Endodermal cell (in vitro differentiated cells): ENCODE data around the gene TNFRSF1A. TPM values are rescaled to one million over a fixed set of nuclear protein-coding genes. Genes with fewer than 3 reads are reported as not detected.

Source experiments
- DNase-seq: peaks from one replicate; pipeline ENCODE4 v3.0.0-alpha.2; 2017
- H3K27ac ChIP-seq: 2 replicates; pipeline ENCODE4 v1.5.1; 2013; ENCODE audit warnings: mild to moderate bottlenecking, low read depth, low read length, moderate library complexity
- H3K27me3 ChIP-seq: 2 replicates; pipeline ENCODE4 v1.6.1; 2013; ENCODE audit warnings: mild to moderate bottlenecking, low read length, moderate library complexity; ENCODE audit not compliant: insufficient read depth, control insufficient read depth, poor library complexity, severe bottlenecking
- H3K36me3 ChIP-seq: 2 replicates; pipeline ENCODE4 v1.7.0; 2013; ENCODE audit warnings: mild to moderate bottlenecking, low read length, moderate library complexity; ENCODE audit not compliant: control insufficient read depth, insufficient read depth
- H3K4me1 ChIP-seq: one replicate; pipeline ENCODE4 v1.7.0; 2013; ENCODE audit warnings: low read length; ENCODE audit not compliant: control insufficient read depth, insufficient read depth
- H3K4me3 ChIP-seq: 2 replicates; pipeline ENCODE4 v1.5.1; 2013; ENCODE audit warnings: mild to moderate bottlenecking, low read length, moderate library complexity
- H3K9ac ChIP-seq: 2 replicates; pipeline ENCODE4 v1.6.1; 2013; ENCODE audit warnings: mild to moderate bottlenecking, low read length, moderate library complexity; ENCODE audit not compliant: poor library complexity, severe bottlenecking; ENCODE audit errors: extremely low read depth
- H3K9me3 ChIP-seq: 2 replicates; pipeline ENCODE4 v1.6.1; 2013; ENCODE audit warnings: mild to moderate bottlenecking, low read length, moderate library complexity; ENCODE audit not compliant: control insufficient read depth
- H3K27ac Mint-ChIP-seq: 2 replicates; pipeline ENCODE4 v1.8.0; 2020; ENCODE audit warnings: mixed read lengths
- H3K27me3 Mint-ChIP-seq: 2 replicates; pipeline ENCODE4 v1.8.0; 2021; ENCODE audit warnings: mild to moderate bottlenecking, mixed read lengths; ENCODE audit not compliant: insufficient read depth
- H3K36me3 Mint-ChIP-seq: 2 replicates; pipeline ENCODE4 v1.8.0; 2020; ENCODE audit warnings: low read depth, mixed read lengths
- H3K4me1 Mint-ChIP-seq: 2 replicates; pipeline ENCODE4 v1.8.0; 2020; ENCODE audit warnings: mixed read lengths
- H3K4me3 Mint-ChIP-seq: 2 replicates; pipeline ENCODE4 v1.8.0; 2020; ENCODE audit warnings: mild to moderate bottlenecking, moderate library complexity, mixed read lengths
- H3K9me3 Mint-ChIP-seq: 2 replicates; pipeline ENCODE4 v1.8.0; 2020; ENCODE audit warnings: mild to moderate bottlenecking, mixed read lengths
- WGBS, 2 experiments: methylation state at CpG; one replicate each; pipeline versions ENCODE4 v1.1.5 to v1.1.7; 2013; ENCODE audit warnings: missing lambda C conversion rate in 2 of 2, mixed read lengths in 1 of 2; ENCODE audit not compliant: insufficient coverage in 1 of 2, insufficient read length in 1 of 2; 5-methylcytosine and 5-hydroxymethylcytosine counted together
- total RNA-seq, 2 donors: library from RNA; stranded (reverse); fragmentation: NEBNext Ultra II Directional in 1 of 2; extraction: Animal tissue kit (Norgen Biotek cat#: 25700) in 1 of 2; gene quantifications; 2 replicates in 1 of 2; 3 replicates in 1 of 2; pipeline ENCODE4 v1.2.1, GENCODE V29; 2021
- TF ChIP-seq, protein P1 (sequence below): fragments of 200-600 bp; sonication (generic); conservative IDR thresholded peaks from 2 replicates; pipeline ENCODE4 v1.5.0; 2021; ENCODE audit warnings: antibody characterized with exemption, mild to moderate bottlenecking

The TNFRSF1A gene
- total RNA-seq, 2 donors from 2014 or later, result 43.2 to 86.2 TPM

DNA sequence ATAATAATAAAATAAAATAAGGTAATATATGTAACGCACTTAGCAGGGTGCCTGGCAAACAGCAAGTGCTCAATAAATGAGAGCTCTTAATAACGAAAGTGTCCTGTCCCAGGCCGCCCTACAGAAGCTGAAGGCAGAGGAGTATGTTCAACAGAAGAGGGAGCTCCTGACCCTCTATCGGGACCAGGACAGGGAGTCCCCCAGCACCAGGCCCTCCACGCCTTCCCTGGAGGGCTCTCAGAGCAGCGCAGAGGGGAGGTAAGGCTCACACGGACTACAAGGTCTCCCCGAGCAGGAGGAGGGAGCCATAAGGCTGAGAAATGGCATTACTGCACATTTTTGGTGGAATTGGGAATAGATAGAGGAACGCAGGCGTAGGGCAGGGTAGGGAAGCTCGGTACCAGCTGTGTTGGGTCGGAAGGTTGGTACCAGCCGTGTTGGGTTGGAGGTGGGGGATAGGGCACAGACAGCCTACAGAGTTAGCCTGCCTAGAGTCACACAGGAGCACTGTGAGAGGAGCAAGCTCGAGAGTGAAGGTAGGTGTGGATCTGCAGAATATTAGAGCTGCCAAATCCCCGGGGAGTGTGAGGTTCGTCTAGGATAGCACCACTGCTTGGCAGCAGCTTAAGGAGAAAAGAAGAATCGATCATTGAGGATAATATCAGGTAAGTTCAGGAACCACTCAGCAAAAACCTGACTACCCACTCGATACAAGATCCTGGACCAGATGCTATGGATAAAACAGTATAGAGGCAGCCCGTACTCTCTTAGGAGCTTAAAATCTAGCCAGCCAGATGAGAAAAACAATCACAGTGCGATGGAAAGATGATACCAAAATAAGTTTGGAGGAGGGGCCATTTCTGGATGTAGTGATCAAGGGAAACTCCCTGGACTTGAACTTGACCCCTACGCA, 15.3 kb downstream of the TNFRSF1A start:
- TF ChIP-seq, protein P1, sequence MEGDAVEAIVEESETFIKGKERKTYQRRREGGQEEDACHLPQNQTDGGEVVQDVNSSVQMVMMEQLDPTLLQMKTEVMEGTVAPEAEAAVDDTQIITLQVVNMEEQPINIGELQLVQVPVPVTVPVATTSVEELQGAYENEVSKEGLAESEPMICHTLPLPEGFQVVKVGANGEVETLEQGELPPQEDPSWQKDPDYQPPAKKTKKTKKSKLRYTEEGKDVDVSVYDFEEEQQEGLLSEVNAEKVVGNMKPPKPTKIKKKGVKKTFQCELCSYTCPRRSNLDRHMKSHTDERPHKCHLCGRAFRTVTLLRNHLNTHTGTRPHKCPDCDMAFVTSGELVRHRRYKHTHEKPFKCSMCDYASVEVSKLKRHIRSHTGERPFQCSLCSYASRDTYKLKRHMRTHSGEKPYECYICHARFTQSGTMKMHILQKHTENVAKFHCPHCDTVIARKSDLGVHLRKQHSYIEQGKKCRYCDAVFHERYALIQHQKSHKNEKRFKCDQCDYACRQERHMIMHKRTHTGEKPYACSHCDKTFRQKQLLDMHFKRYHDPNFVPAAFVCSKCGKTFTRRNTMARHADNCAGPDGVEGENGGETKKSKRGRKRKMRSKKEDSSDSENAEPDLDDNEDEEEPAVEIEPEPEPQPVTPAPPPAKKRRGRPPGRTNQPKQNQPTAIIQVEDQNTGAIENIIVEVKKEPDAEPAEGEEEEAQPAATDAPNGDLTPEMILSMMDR, result peak; percentile 98
- H3K36me3 ChIP-seq, result peaks cover 15% of the 10 kb centered on the region

DNA sequence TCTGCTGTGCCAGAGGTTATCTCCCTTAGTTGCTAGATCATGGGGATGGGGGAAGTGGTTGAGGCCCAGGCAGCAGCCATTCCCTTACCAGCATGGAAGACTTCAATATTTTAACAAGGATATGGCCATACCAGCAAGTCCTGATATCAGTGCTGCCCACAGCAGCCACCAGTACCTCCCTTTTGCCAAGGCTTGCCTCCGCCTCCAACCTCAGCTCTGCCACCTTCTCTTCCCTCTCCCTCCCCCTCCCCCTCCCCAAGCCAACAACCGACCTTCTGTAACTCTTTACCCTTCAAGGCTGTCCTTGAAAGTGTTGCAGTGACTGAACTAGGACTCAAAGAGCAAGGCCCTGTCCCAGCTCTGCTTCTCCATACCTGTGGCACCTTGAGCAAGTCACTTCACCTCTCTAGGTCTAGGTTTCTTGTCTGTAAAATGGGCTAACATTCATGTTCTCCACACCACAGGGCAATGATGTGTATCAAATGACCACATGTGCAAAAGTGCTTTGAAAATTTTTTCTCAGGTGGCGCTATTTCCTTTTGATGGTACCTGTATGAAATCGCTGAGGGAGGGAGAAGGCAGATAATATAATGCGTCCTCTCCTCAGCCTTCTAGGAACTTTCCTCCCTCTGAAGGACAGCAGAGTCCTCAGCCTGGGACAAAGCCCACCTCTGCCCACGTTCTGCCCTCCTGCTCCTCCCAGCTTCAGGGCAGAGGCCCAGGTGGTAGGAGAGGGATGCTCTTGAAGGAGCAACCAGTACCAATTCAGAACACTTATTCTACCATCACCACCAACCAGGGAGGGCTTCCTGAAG, 16.7 kb downstream of the TNFRSF1A start:
- Histone ChIP-seq H3K9me3 (no peaks in the 10 kb centered on the region), H3K27me3 (no peaks in the 10 kb centered on the region), H3K4me1 (peaks cover 5% of the 10 kb centered on the region), H3K4me3 (no peak overlapping the region), H3K27ac (no peak overlapping the region), H3K36me3 (peaks cover 3% of the 10 kb centered on the region), H3K9ac (no peak overlapping the region)
- TF ChIP-seq, protein P1, result no peak
- 38 to 83% methylated on average over 1 to 6 of the region's 6 CpGs for WGBS, 2 experiments
- Mint-ChIP-seq H3K9me3 (no peaks in the 10 kb centered on the region), H3K36me3 (peaks cover 28% of the 10 kb centered on the region), H3K4me1 (peaks cover 47% of the 10 kb centered on the region), H3K27ac (peak overlapping the region; percentile 86), H3K27me3 (no peaks in the 10 kb centered on the region), H3K4me3 (no peak overlapping the region)
- no peak for DNase-seq

More for the DNA sequence above, 15.3 kb downstream of the TNFRSF1A start:
- H3K36me3 Mint-ChIP-seq, result peaks cover 32% of the 10 kb centered on the region
- peaks cover 5% of the 10 kb centered on the region for H3K4me1 ChIP-seq
- DNase-seq, result peak; percentile 93
- peak overlapping the region; percentile 2 for H3K27ac Mint-ChIP-seq
- H3K4me3 ChIP-seq, result no peak overlapping the region
- H3K9ac ChIP-seq, result no peak overlapping the region
- H3K27me3 Mint-ChIP-seq, result no peaks in the 10 kb centered on the region
- no peaks in the 10 kb centered on the region for H3K27me3 ChIP-seq
- peaks cover 47% of the 10 kb centered on the region for H3K4me1 Mint-ChIP-seq
- H3K4me3 Mint-ChIP-seq, result no peak overlapping the region
- H3K9me3 Mint-ChIP-seq, result no peaks in the 10 kb centered on the region
- H3K27ac ChIP-seq, result no peak overlapping the region
- H3K9me3 ChIP-seq, result no peaks in the 10 kb centered on the region
- WGBS, 2 experiments, result 74 to 78% methylated on average over 17 to 21 of the region's 21 CpGs

DNA sequence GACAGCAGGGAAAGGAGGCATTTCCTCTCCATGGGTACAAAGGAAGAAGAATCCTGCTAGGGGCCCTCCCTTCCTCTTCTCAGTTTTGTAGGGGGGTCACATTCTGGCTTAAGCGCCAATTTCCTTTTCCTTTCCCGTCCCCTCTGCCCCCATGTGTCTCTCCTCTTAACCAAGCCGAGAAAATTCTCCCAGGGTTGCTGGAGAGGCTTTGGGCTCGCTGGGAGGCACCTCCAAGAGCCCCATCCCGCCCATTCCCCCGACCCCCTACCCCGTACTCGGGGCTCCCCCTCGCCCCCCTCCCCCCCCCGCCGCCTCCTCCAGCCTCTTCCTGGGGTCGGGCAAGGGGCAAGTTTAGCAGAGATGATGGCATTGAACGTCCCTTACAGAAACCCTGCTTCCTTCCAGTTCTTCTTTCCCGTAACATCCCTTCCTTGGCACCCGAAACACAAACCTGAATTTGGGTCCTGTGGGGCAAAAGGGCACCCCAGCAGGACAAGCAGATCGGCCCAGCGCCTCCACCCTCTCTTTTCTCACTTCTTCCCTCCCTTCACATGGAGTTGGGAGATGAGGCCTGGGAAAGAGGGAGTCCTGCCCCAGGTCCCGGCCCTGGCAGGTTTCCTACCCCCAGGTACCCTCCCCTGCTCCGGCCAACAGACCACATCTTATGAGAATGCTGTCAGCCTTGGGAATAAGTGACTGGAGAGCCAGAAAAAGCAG, 17.7 kb downstream of the TNFRSF1A start:
- H3K27me3 Mint-ChIP-seq, result no peaks in the 10 kb centered on the region

More for the DNA sequence above, 17.7 kb downstream of the TNFRSF1A start:
- no peaks in the 10 kb centered on the region for H3K36me3 ChIP-seq
- Mint-ChIP-seq H3K4me1 (peaks cover 42% of the 10 kb centered on the region), H3K36me3 (peaks cover 32% of the 10 kb centered on the region), H3K9me3 (no peaks in the 10 kb centered on the region), H3K4me3 (peak overlapping the region; percentile 34), H3K27ac (peak overlapping the region; percentile 86)
- peak; percentile 75 for DNase-seq
- H3K9me3 ChIP-seq, result no peaks in the 10 kb centered on the region
- peak overlapping the region; percentile 91 for H3K27ac ChIP-seq
- H3K27me3 ChIP-seq, result no peaks in the 10 kb centered on the region
- WGBS, 2 experiments, result 40 to 56% methylated on average over 1 to 14 of the region's 19 CpGs
- TF ChIP-seq, protein P1, result no peak
- H3K4me1 ChIP-seq, result peaks cover 5% of the 10 kb centered on the region
- peak overlapping the region; percentile 21 for H3K9ac ChIP-seq
- peak overlapping the region; percentile 8 for H3K4me3 ChIP-seq
